ENCODE measurements around the gene DGKZ.

DNA sequence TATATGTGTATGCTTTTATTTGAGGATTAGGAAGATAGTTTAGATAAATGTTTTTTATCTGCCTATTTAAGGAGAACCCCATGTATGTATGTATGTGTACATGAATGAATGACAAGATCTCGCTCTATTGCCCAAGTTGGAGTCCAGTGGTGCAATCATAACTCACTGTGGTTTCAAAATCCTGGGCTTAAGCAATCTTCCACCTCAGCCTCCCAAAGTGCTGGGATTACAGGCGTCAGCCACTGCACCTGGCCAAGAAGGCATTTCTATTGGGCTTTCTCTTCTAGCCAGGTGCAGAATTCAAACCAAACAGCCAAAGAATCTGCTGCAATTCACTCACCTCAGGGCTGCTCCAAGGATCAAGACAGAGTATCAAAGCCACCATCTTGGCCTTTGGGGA lies 25.5 kb upstream of the DGKZ start:
- TF ChIP-seq, protein P1, sequence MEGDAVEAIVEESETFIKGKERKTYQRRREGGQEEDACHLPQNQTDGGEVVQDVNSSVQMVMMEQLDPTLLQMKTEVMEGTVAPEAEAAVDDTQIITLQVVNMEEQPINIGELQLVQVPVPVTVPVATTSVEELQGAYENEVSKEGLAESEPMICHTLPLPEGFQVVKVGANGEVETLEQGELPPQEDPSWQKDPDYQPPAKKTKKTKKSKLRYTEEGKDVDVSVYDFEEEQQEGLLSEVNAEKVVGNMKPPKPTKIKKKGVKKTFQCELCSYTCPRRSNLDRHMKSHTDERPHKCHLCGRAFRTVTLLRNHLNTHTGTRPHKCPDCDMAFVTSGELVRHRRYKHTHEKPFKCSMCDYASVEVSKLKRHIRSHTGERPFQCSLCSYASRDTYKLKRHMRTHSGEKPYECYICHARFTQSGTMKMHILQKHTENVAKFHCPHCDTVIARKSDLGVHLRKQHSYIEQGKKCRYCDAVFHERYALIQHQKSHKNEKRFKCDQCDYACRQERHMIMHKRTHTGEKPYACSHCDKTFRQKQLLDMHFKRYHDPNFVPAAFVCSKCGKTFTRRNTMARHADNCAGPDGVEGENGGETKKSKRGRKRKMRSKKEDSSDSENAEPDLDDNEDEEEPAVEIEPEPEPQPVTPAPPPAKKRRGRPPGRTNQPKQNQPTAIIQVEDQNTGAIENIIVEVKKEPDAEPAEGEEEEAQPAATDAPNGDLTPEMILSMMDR (IDR thresholded peaks at IDR 0.05): no peak
- no peak for TF ChIP-seq POLR2A (IDR thresholded peaks at IDR 0.05)

Data from lower leg skin (tissue), 3 donors.